HepG2 (cell line): Measurements from ENCODE around the gene DNAJC7.

Source experiments
- CTCF ChIP-seq: sonication (generic); formaldehyde crosslinking; IDR thresholded peaks from 2 replicates; pipeline ENCODE4 v1.5.0; 2020; ENCODE audit warnings: mild to moderate bottlenecking, missing genetic modification reagents, moderate library complexity
- ELK4 ChIP-seq: sonication (generic); formaldehyde crosslinking; IDR thresholded peaks from 2 replicates; pipeline ENCODE4 v1.9.0; 2021; ENCODE audit warnings: missing genetic modification reagents, borderline replicate concordance
- FOXA1 ChIP-seq, 2 experiments: fragments of 450-650 bp in 1 of 2; sonication (generic) in 1 of 2; formaldehyde crosslinking in 1 of 2; IDR thresholded peaks; 2 replicates each; pipeline versions ENCODE4 v1.4.0 to v1.6.1; 2016 to 2020; ENCODE audit warnings: missing genetic modification reagents in 1 of 2
- GZF1 ChIP-seq: sonication (generic); formaldehyde crosslinking; IDR thresholded peaks from 2 replicates; pipeline ENCODE4 v1.5.1; 2020; ENCODE audit warnings: mild to moderate bottlenecking, missing genetic modification reagents
- HES4 ChIP-seq: sonication (generic); formaldehyde crosslinking; IDR thresholded peaks from 2 replicates; pipeline ENCODE4 v1.9.0; 2021; ENCODE audit warnings: mild to moderate bottlenecking, missing genetic modification reagents, borderline replicate concordance
- IKZF1 ChIP-seq: fragments of 450-650 bp; IDR thresholded peaks from 2 replicates; pipeline ENCODE4 v1.7.1; 2016
- ISL2 ChIP-seq: sonication (generic); formaldehyde crosslinking; IDR thresholded peaks from 2 replicates; pipeline ENCODE4 v1.5.0; 2020; ENCODE audit warnings: missing genetic modification reagents
- KAT2B ChIP-seq: fragments of 150-350 bp; IDR thresholded peaks from 2 replicates; pipeline ENCODE4 v1.6.1; 2014; ENCODE audit warnings: low read depth, low read length, borderline replicate concordance
- RXRA ChIP-seq: sonication (generic); formaldehyde crosslinking; IDR thresholded peaks from 2 replicates; pipeline ENCODE4 v1.5.1; 2020; ENCODE audit warnings: missing genetic modification reagents
- TAF1 ChIP-seq: sonication (generic); formaldehyde crosslinking; IDR thresholded peaks from 2 replicates; pipeline ENCODE4 v1.4.0; 2020; ENCODE audit warnings: missing genetic modification reagents
- TEAD2 ChIP-seq: sonication (generic); formaldehyde crosslinking; IDR thresholded peaks from 2 replicates; pipeline ENCODE4 v1.9.0; 2021; ENCODE audit warnings: missing genetic modification reagents
- ZFP91 ChIP-seq: sonication (generic); formaldehyde crosslinking; IDR thresholded peaks from 2 replicates; pipeline ENCODE4 v1.9.0; 2022; ENCODE audit warnings: missing genetic modification reagents, mild to moderate bottlenecking, borderline replicate concordance
- ZKSCAN5 ChIP-seq: sonication (generic); formaldehyde crosslinking; IDR thresholded peaks from 2 replicates; pipeline ENCODE4 v1.5.1; 2020; ENCODE audit warnings: mild to moderate bottlenecking, missing genetic modification reagents

GRCh38 chr17:42001729-42002128, 15.5 kb downstream of the DNAJC7 start:
- TF ChIP-seq IKZF1, result no peak
- no peak for TF ChIP-seq CTCF (CRISPR knock-in tag)
- TF ChIP-seq TAF1 (CRISPR knock-in tag), result no peak
- no peak for TF ChIP-seq ZKSCAN5
- no peak for TF ChIP-seq GZF1 (CRISPR knock-in tag)
- no peak for TF ChIP-seq FOXA1 (IDR thresholded peaks at IDR 0.05)
- TF ChIP-seq FOXA1 (CRISPR knock-in tag; IDR thresholded peaks at IDR 0.05), result no peak
- no peak for TF ChIP-seq RXRA (CRISPR knock-in tag)
- TF ChIP-seq ISL2 (CRISPR knock-in tag), result no peak
- TF ChIP-seq TEAD2 (CRISPR knock-in tag), result no peak
- TF ChIP-seq ZFP91 (CRISPR knock-in tag), result no peak
- TF ChIP-seq HES4 (CRISPR knock-in tag), result no peak
- no peak for TF ChIP-seq KAT2B
- TF ChIP-seq ELK4 (CRISPR knock-in tag), result no peak
